RPMI7951 (cell line): ENCODE results near the gene C4B. TPM values are rescaled to one million over a fixed set of nuclear protein-coding genes. Genes with fewer than 3 reads are reported as not detected.
"Not testable (repeated sequence)": the region's sequence is repeated elsewhere in the genome, so short reads cannot be mapped to it uniquely, and the experiment has no call there.

Experiments used
- DNase-seq: peaks from one replicate; pipeline ENCODE4 v3.0.0-alpha.2; 2012; ENCODE audit warnings: low read depth
- total RNA-seq: library from RNA; depleted of rRNA; stranded (reverse); fragments of >200 nt; shearing (Covaris generic); gene quantifications from 2 replicates; pipeline ENCODE4 v1.2.3, GENCODE V29; 2014; rRNA removed

The C4B gene
- 0.68 and 0.72 TPM in 2 replicates for total RNA-seq

DNA sequence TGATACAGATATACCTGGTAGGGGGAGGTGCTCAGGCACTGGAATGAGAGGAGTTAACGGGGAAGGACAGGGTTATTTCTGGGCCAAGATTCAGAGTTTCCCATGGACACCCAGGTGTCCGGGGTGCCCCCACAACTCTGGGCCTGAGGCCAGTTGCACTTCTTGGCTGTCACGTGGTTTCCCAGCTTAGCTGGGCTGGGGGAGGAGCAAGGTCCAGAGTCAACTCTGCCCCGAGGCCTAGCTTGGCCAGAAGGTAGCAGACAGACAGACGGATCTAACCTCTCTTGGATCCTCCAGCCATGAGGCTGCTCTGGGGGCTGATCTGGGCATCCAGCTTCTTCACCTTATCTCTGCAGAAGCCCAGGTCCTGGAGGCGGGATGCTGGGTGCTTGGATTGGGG, at the start of gene C4B:
Gene C4B (plus strand): TSS at position 249 of the 400 bp plus-strand sequence. CDS start 51 bp downstream, at position 300.
- DNase-seq: not testable (repeated sequence)

- no peak for DNase-seq
Measured at GRCh38 chr6:31965700-31966099, 48.9 kb upstream of the C4B start.

DNA sequence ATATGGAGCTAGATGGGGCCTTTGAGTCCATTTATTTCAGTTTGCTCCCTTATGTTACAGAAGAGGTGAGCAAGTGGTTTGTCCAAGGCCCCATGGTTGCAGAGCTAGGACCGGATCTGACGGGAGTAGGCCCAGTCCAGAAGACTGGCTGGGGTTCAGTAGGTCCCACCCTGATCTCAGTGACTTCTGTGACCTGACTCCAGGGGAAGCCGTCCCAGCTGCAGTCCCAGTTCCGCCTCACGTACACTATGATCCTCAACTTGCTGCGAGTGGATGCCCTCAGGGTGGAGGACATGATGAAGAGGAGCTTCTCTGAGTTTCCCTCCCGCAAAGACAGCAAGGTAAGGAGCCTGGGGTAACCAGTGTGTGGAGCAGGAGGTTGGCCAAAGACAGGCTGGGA, 48.1 kb upstream of the C4B start:
- DNase-seq: no peak

- DNase-seq: no peak
Measured at GRCh38 chr6:31966997-31967925, 47.3 kb upstream of the C4B start.

DNA sequence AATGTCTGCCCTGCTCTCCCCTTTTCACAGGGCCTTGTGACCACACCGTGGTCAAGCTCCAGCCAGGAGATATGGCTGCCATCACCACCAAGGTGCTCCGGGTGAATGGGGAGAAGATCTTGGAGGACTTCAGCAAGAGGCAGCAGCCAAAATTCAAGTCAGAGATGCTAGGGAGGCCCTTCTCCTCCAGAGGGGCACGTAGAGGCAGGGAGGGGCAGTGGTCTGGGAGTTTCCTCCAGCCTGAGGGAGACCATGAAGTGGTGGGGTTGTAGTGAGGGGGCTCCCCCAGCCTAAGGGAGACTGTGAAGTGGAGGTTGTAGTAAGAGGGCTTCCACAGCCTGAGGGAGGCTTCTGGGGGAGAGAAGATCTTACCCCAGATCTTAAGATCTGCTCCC, 46.7 kb upstream of the C4B start:
- no peak for DNase-seq

DNA sequence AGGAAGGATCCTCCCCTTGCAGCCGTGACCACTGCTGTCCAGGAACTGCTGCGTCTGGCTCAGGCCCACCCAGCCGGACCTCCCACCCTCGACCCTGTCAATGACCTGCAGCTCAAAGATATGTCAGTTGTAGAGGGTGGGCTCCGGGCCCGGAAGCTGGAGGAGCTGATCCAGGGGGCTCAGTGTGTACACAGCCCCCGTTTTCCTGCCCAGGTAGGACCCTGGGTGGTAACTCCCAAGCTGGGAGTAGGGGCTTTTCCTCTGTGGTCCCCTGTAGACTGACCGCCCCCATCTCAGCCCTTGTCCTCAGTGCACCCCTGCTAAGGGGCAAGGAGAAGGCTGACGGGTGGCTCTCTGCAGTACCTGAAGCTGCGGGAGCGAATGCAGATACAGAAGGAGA, 46.3 kb upstream of the C4B start:
- DNase-seq: no peak

DNA sequence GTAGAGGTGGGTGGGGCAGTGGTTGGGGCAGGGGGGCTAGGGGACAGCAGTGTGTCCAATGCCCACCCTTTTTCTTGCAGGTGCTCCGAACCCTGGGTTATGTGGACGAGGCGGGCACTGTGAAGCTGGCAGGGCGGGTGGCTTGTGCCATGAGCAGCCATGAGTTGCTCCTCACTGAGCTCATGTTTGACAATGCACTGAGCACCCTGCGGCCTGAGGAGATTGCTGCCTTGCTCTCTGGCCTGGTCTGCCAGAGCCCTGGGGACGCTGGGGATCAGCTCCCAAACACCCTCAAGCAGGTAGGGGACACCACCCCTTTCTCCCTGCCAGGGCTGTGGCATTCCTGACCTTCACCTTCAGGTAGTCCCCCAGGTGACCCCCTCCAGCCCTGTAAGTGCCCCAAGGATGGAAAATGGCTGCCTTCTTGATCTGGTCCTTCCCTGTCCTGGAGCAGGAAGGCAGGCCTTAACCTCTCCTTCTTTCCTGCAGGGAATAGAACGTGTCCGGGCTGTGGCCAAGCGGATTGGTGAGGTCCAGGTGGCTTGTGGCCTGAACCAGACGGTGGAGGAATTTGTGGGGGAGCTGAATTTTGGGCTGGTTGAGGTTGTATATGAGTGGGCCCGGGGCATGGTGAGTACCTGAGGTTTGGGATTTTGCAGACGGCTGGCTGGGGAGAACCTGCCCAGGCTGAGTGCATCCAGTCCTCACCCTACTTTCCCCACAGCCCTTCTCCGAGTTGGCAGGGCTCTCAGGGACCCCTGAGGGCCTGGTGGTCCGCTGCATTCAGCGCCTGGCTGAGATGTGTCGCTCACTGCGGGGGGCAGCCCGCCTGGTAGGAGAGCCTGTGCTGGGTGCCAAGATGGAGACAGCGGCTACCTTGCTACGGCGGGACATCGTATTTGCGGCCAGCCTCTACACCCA, 45.5 kb upstream of the C4B start:
- no peak for DNase-seq

DNA sequence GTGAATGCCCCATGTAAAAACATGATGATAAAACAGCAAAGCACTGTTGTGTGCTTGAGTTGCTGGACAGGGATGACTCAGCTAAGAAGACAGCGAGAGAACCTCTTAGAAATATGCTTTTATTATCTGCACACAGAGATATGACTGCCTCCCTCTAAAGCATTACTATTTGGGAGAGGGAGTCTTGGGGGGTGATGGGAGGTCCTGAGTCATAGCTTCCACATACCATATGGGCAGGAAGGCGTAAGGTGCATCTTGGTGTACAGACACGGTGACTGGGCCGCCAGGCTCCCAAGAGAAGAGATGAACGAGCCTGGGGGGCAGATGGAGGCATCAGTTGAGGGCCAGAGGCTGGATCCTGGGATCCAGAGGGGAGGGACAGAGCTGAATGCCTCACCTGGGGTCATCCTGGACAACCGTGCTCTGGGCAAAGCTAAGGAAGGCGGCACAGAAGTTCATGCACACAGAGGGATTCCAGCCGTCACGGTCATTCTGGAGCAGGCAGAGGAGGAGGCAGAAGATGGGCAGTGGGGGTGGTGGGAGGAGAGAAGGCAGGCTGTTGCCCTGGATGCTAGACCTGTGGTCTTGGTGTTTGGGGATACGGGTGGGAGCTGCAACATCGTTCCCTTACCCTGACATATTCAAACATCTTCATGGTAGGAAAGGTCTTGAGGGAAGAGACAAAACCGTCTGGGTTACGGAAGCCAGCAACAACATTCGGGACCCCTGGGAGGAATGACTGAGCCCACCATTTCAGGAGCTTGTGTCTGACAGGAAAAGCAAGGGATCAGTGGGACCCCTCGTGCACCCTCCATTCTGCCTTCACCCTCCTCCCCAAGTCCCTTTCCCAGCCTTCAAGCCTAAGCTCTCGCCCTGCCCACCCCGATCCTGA, 44.6 kb upstream of the C4B start:
- DNase-seq: no peak

DNA sequence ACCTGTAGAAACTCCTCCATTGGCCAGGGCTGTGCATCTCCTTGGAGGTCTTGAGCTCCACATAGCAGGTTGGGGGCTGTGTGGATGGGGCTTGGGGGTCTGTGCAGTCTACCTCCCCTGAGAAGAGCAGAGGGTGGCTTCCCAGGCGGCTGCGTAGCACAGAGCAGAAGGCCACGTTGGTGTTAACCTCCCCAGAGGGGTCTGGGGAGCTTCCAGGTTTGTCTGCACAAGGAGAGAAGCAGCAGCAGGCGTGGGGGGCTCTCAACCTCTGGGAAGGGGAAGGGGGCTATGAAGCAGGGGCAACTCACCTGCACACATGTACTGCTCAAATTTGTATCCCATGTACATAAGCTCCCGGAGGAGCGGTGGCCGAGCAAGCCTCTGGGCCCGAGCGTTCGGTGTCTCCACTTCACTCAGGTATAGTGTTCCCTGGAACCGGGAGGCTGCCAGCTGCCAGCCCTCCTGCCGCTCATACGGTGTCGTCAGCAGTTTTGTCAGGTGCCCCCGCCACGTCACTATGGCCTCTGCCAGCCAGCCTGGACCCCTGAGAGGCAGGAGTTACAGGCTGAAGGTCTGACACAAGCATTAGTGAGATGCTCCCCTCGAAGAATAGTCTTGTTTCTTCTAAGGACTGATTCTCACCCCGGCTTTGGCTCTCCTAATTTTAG, 43.9 kb upstream of the C4B start:
- no peak for DNase-seq

- no peak for DNase-seq
Measured at GRCh38 chr6:31971279-31971992, 43.2 kb upstream of the C4B start.

DNA sequence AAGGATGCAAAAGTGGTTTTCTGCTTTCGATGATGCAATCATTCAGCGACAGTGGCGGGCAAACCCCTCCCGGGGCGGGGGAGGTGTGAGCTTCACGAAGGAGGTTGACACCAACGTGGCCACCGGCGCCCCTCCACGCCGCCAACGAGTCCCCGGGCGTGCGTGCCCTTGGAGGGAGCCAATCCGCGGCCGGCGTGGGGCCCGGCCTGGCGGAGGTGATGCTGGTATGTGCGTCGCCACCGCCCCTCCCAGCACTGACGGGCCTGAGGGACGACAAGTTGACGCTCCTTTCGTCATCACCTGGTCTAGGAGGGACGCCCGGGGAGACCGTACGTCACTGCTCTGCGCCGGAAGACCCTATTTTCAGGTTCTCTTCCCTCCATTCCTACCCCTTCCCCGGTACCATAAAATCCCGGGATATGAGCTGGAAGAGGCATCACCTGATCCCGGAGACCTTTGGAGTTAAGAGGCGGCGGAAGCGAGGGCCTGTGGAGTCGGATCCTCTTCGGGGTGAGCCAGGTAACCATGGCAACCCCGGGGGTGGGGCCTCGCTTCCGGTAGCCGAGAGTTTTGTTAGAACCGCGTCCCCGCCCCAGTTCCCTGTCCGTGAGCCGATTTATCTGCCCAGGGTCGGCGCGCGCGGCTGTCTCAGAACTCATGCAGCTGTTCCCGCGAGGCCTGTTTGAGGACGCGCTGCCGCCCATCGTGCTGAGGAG, 42.4 kb upstream of the C4B start, which contains the start of gene DXO:
Gene DXO (minus strand): TSS at position 146 of the 716 bp plus-strand sequence. CDS start 463 bp downstream, outside the sequence.
- peak; percentile 98 for DNase-seq

GRCh38 chr6:31972709-31973350, 41.8 kb upstream of the C4B start:
- peak; percentile 42 for DNase-seq

- DNase-seq: not testable (repeated sequence)
Measured at GRCh38 chr6:31976065-31976464, 38.5 kb upstream of the C4B start.

DNA sequence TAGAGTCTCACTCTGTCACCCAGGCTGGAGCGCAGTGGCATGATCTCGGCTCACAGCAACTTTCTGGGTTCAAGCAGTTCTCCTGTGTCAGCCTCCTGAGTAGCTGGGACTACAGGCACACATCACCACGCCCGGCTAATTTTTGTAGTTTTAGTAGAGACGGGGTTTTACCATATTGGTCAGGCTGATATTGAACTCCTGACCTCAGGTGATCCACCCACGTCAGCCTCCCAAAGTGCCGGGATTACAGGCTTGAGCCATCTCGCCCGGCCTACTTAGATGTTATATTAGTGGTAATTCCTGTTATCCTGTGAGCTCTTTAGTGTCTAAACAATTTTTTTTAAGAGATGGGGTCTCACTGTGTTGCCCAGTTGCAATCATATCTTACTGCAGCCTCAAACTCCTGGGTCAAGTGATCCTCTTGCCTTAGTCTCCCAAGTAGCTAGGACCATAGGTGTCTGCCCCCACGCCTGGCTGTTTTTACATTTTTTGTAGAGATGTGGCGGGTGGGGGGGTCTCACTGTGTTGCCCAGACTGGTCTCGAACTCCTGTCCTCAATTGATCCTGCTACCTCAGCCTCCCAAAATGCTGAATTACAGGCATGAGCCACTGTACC, 36.7 kb upstream of the C4B start:
- no peak for DNase-seq

GRCh38 chr6:31978831-31979230, 35.8 kb upstream of the C4B start:
- DNase-seq: no peak

DNA sequence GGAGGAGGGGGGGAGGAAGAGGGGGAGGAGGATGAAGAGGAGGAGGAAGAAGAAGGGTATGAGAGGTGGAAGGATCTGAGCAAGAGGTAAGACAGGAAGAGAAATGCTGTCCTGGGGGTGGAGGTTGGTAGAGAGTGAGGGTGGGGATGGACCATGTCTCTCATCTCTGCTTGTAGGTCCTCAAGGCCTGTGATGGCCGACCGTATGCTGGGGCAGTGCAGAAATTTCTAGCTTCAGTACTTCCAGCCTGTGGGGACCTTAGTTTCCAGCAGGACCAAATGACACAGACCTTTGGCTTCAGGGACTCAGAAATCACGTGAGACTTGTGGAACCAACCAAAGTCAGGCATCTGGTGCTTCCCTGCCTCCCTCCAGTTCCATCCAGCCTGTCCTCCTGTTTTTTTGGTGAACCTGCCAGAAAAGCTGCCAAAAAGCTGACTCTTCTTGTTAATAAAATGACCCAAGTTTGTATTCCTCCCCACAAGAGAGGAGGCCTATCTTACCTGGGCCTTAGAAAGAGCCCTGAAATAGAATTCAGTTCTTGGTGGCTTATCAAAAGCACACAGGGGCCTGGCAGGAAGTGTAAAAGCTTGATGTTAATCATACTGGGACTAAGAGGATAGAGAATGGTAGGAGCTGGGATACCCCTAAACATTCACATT, 35.2 kb upstream of the C4B start:
- no peak for DNase-seq

- DNase-seq: not testable (repeated sequence)
Measured at GRCh38 chr6:31980195-31980876, 34.3 kb upstream of the C4B start.
